ENCODE data around the gene PPM1E.

The PPM1E gene

DNA sequence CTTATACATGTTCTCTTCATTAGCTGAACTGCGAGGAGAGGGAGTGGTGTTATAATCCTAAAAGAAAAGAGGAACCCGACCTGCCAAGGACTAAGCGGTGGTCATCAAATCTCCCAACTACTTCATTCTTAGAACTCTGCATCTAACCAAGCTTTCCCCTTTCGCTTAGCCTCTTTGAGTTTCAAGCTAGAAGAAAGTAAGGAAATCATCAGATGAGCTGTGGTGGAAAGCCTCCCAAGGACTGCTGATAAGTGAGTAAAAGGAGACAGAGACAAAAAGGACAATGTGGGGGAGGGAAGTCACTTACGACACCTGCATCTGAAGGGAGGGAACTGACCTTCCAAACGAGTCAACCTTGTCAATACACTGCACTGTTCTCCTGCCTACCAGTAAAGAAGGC lies 229.7 kb downstream of the PPM1E start:
- no peak for DNase-seq (ENCODE audit: extremely low read depth, low read depth)
- H3K4me3 ChIP-seq (replicated peaks; ENCODE audit: low read depth, low read length): no peak overlapping the region
- no peak for TF ChIP-seq CTCF (IDR thresholded peaks at IDR 0.05; ENCODE audit: low read depth, low read length, missing control alignments)

DNA sequence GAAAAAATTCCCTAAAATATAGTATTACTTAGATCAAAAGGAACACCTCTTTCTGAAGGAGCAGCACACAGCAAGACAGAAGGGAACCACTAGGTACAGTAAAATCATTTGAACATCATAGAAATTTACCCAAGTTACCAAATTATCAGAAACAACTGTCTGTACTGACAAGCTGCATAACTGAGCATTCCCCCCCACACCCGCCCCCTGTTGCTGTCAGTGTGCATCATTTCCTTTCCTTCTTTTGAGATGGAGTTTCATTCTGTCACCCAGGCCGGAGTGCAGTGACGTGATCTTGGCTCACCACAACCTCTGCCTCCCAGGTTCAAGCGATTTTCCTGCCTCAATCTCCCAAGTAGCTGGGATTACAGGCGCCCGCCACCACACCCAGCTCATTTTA lies 230.3 kb downstream of the PPM1E start:
- no peak overlapping the region for H3K4me3 ChIP-seq (replicated peaks; ENCODE audit: low read depth, low read length)
- TF ChIP-seq CTCF (IDR thresholded peaks at IDR 0.05; ENCODE audit: low read depth, low read length, missing control alignments): no peak
- DNase-seq (ENCODE audit: extremely low read depth, low read depth): no peak

DNA sequence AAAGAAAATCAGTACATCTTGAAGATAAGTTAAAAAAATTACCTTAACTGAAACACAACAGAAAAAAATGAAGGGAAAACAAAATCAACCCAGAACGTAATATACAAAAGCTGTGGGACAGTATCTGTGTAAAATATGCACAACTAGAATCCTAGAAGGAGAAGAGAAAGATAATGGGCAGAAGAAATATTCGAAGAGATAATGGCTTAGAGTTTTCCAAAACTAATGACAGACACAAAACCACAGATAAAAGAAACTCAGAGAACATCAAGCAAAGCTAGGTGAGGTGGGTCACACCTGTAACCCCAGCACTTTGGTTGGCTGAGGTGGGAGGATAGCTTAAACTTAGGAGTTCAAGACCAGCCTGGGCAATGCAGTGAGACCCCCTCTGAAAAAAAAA lies 234.0 kb downstream of the PPM1E start:
- DNase-seq (ENCODE audit: extremely low read depth, low read depth): no peak
- no peak overlapping the region for H3K4me3 ChIP-seq (replicated peaks; ENCODE audit: low read depth, low read length)
- no peak for TF ChIP-seq CTCF (IDR thresholded peaks at IDR 0.05; ENCODE audit: low read depth, low read length, missing control alignments)

DNA sequence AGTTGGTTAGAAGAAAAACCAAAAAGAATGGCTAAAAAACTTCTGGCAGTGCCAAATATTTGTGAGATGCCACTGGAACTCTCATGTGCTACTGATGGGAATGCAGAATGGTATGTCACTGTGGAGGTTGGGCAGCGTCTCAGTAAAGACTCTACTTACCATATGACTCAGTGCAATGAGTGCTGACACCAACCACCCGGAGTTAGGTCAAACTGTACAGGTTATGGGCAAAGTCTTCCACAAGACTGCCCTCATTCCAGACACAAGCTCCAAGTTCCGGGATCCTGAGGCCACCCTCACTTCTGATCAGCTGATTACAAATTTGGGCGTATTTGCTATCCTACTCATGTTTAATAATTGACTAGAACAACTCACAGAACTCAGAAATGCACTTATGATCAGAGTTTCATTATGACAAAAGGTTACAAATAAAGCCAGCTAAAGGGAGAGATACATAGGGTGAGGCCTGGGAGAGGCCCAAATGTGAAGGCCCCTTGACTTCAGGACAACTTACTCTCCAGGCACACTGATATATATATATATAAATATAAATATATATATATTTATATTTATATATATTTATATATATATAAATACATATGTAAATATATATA lies 236.2 kb downstream of the PPM1E start:
- no peak for TF ChIP-seq CTCF (IDR thresholded peaks at IDR 0.05; ENCODE audit: low read depth, low read length, missing control alignments)
- no peak overlapping the region for H3K4me3 ChIP-seq (replicated peaks; ENCODE audit: low read depth, low read length)
- DNase-seq (ENCODE audit: extremely low read depth, low read depth): no peak

- no peak for TF ChIP-seq CTCF (IDR thresholded peaks at IDR 0.05; ENCODE audit: low read depth, low read length, missing control alignments)
- H3K4me3 ChIP-seq (replicated peaks; ENCODE audit: low read depth, low read length): no peak overlapping the region
- no peak for DNase-seq (ENCODE audit: extremely low read depth, low read depth)
Observed at GRCh38 chr17:58993311-58993710, 237.7 kb downstream of the PPM1E start.

GRCh38 chr17:58995247-58995940 lies 239.7 kb downstream of the PPM1E start:
- DNase-seq (ENCODE audit: extremely low read depth, low read depth): no peak
- H3K4me3 ChIP-seq (replicated peaks; ENCODE audit: low read depth, low read length): no peak overlapping the region
- no peak for TF ChIP-seq CTCF (IDR thresholded peaks at IDR 0.05; ENCODE audit: low read depth, low read length, missing control alignments)
